H9 (cell line): ENCODE measurements around the gene ASPA. TPM values are rescaled to one million over a fixed set of nuclear protein-coding genes. Genes with fewer than 3 reads are reported as not detected.

ENCODE experiments used
- DNase-seq: peaks from one replicate; pipeline ENCODE4 v3.0.0-alpha.2; 2017
- H2AFZ ChIP-seq: one replicate; pipeline ENCODE4 v1.6.1; 2013; ENCODE audit warnings: mild to moderate bottlenecking, low read length, control low read depth, moderate library complexity
- H2AK5ac ChIP-seq: 2 replicates; pipeline ENCODE4 v1.6.1; 2013; ENCODE audit warnings: low read length, control low read depth, mixed read lengths; ENCODE audit not compliant: insufficient read length
- H2BK120ac ChIP-seq: one replicate; pipeline ENCODE4 v1.6.1; 2013; ENCODE audit warnings: low read depth, mild to moderate bottlenecking, low read length, control low read depth, inconsistent platforms; ENCODE audit not compliant: poor library complexity, severe bottlenecking
- H2BK12ac ChIP-seq: 2 replicates; pipeline ENCODE4 v1.6.1; 2013; ENCODE audit warnings: low read length, control low read depth, mixed read lengths, low read depth; ENCODE audit not compliant: insufficient read length
- H2BK15ac ChIP-seq: 2 replicates; pipeline ENCODE4 v1.6.1; 2013; ENCODE audit warnings: low read depth, low read length, control low read depth
- H2BK20ac ChIP-seq: one replicate; pipeline ENCODE4 v1.6.1; 2013; ENCODE audit warnings: low read depth, mild to moderate bottlenecking, low read length, control low read depth, inconsistent platforms; ENCODE audit not compliant: poor library complexity, severe bottlenecking
- H2BK5ac ChIP-seq: 2 replicates; pipeline ENCODE4 v1.6.1; 2013; ENCODE audit warnings: low read length, control low read depth, mixed read lengths; ENCODE audit not compliant: insufficient read length
- H3K14ac ChIP-seq: 2 replicates; pipeline ENCODE4 v1.6.1; 2013; ENCODE audit warnings: low read length, control low read depth; ENCODE audit not compliant: insufficient read depth
- H3K18ac ChIP-seq: 2 replicates; pipeline ENCODE4 v1.6.1; 2013; ENCODE audit warnings: low read depth, mild to moderate bottlenecking, mixed read lengths, low read length, control low read depth; ENCODE audit not compliant: insufficient read length
- H3K23ac ChIP-seq: 2 replicates; pipeline ENCODE4 v1.6.1; 2013; ENCODE audit warnings: low read length, control low read depth, mixed read lengths, low read depth; ENCODE audit not compliant: insufficient read length
- H3K23me2 ChIP-seq: 2 replicates; pipeline ENCODE4 v1.6.1; 2013; ENCODE audit warnings: low read depth, mild to moderate bottlenecking, mixed read lengths, low read length, control low read depth; ENCODE audit not compliant: insufficient read length, poor library complexity, severe bottlenecking
- H3K27ac ChIP-seq: 2 replicates; pipeline ENCODE4 v1.5.1; 2013; ENCODE audit warnings: low read length, control low read depth, mixed read lengths, low read depth; ENCODE audit not compliant: insufficient read length
- H3K27me3 ChIP-seq: 2 replicates; pipeline ENCODE4 v1.6.1; 2013; ENCODE audit warnings: low read length, control low read depth, inconsistent platforms; ENCODE audit not compliant: insufficient read depth
- H3K4ac ChIP-seq: 2 replicates; pipeline ENCODE4 v1.6.1; 2013; ENCODE audit warnings: low read depth, mild to moderate bottlenecking, control low read depth, inconsistent platforms, low read length, moderate library complexity
- H3K4me1 ChIP-seq: 2 replicates; pipeline ENCODE4 v1.6.1; 2013; ENCODE audit warnings: low read length, control low read depth, inconsistent platforms; ENCODE audit not compliant: insufficient read depth
- H3K4me2 ChIP-seq: 2 replicates; pipeline ENCODE4 v1.6.1; 2013; ENCODE audit warnings: low read length, control low read depth, mixed read lengths; ENCODE audit not compliant: insufficient read length, insufficient read depth
- H3K56ac ChIP-seq: 2 replicates; pipeline ENCODE4 v1.6.1; 2013; ENCODE audit warnings: low read depth, mild to moderate bottlenecking, mixed read lengths, low read length, control low read depth; ENCODE audit not compliant: insufficient read length
- H3K79me1 ChIP-seq: 2 replicates; pipeline ENCODE4 v1.6.1; 2013; ENCODE audit warnings: low read depth, mild to moderate bottlenecking, moderate library complexity, low read length, control low read depth, inconsistent platforms; ENCODE audit not compliant: insufficient read depth, poor library complexity, severe bottlenecking
- H3K79me2 ChIP-seq: 2 replicates; pipeline ENCODE4 v1.6.1; 2013; ENCODE audit warnings: low read length, control low read depth, inconsistent platforms; ENCODE audit not compliant: insufficient read depth
- H3K9ac ChIP-seq: 2 replicates; pipeline ENCODE4 v1.6.1; 2013; ENCODE audit warnings: low read length, control low read depth, mixed read lengths; ENCODE audit not compliant: insufficient read length; ENCODE audit errors: extremely low read depth
- H3K9me3 ChIP-seq: one replicate; pipeline ENCODE4 v1.6.1; 2013; ENCODE audit warnings: low read depth, low read length, inconsistent platforms; ENCODE audit not compliant: control insufficient read depth
- H3T11ph ChIP-seq: one replicate; pipeline ENCODE4 v1.6.1; 2013; ENCODE audit warnings: mild to moderate bottlenecking, low read length, control low read depth, inconsistent platforms
- H4K20me1 ChIP-seq: one replicate; pipeline ENCODE4 v1.6.1; 2013; ENCODE audit not compliant: control insufficient read depth, insufficient read length, insufficient read depth
- H4K5ac ChIP-seq: 2 replicates; pipeline ENCODE4 v1.6.1; 2013; ENCODE audit warnings: low read depth, mild to moderate bottlenecking, mixed read lengths, low read length, control low read depth; ENCODE audit not compliant: insufficient read length
- H4K8ac ChIP-seq: replicated peaks from 2 replicates; pipeline ENCODE4 v1.6.1; 2013; ENCODE audit warnings: low read length, control low read depth, mixed read lengths, low read depth; ENCODE audit not compliant: insufficient read length
- H4K91ac ChIP-seq: 2 replicates; pipeline ENCODE4 v1.6.1; 2013; ENCODE audit warnings: low read depth, mild to moderate bottlenecking, moderate library complexity, mixed read lengths, low read length, control low read depth; ENCODE audit not compliant: insufficient read length
- H3K27ac Mint-ChIP-seq, 3 experiments: 2 replicates in 2 of 3; 3 replicates in 1 of 3; pipeline ENCODE4 v1.8.0; 2020 to 2021; ENCODE audit warnings: mixed read lengths in 3 of 3, mild to moderate bottlenecking in 1 of 3, moderate library complexity in 1 of 3
- H3K27me3 Mint-ChIP-seq: 2 replicates; pipeline ENCODE4 v1.8.0; 2021; ENCODE audit warnings: low read depth, mild to moderate bottlenecking, moderate library complexity, mixed read lengths
- H3K36me3 Mint-ChIP-seq, 3 experiments: 2 replicates in 2 of 3; 3 replicates in 1 of 3; pipeline ENCODE4 v1.8.0; 2020 to 2021; ENCODE audit warnings: low read depth in 3 of 3, mixed read lengths in 3 of 3; ENCODE audit not compliant: insufficient read depth in 1 of 3
- H3K4me1 Mint-ChIP-seq, 2 experiments: 2 replicates each; pipeline ENCODE4 v1.8.0; 2020; ENCODE audit warnings: mixed read lengths in 2 of 2
- H3K4me3 Mint-ChIP-seq, 2 experiments: 2 replicates in 1 of 2; 3 replicates in 1 of 2; pipeline ENCODE4 v1.8.0; 2020 to 2021; ENCODE audit warnings: mild to moderate bottlenecking in 2 of 2, mixed read lengths in 2 of 2, moderate library complexity in 1 of 2
- H3K9me3 Mint-ChIP-seq, 2 experiments: 2 replicates in 1 of 2; 3 replicates in 1 of 2; pipeline ENCODE4 v1.8.0; 2020; ENCODE audit warnings: mild to moderate bottlenecking in 2 of 2, mixed read lengths in 2 of 2, moderate library complexity in 1 of 2
- CTCF ChIP-seq: fragments of 200-600 bp; sonication (generic); conservative IDR thresholded peaks from 3 replicates; pipeline ENCODE4 v1.8.0; 2021; ENCODE audit warnings: antibody characterized with exemption, mild to moderate bottlenecking
- WGBS: extraction: QIAGEN DNeasy Blood & Tissue Kit; methylation state at CpG from one replicate; pipeline ENCODE4 v1.1.7; 2013; ENCODE audit warnings: missing lambda C conversion rate, low lambda C conversion rate, mixed read lengths; ENCODE audit not compliant: insufficient read length; ENCODE audit errors: extremely low coverage; 5-methylcytosine and 5-hydroxymethylcytosine counted together
- total RNA-seq: library from RNA; stranded (reverse); gene quantifications from 2 replicates; pipeline ENCODE4 v1.2.1, GENCODE V29; 2021

The ASPA gene
- total RNA-seq, 1 experiment from 2014 or later, result not detected

DNA sequence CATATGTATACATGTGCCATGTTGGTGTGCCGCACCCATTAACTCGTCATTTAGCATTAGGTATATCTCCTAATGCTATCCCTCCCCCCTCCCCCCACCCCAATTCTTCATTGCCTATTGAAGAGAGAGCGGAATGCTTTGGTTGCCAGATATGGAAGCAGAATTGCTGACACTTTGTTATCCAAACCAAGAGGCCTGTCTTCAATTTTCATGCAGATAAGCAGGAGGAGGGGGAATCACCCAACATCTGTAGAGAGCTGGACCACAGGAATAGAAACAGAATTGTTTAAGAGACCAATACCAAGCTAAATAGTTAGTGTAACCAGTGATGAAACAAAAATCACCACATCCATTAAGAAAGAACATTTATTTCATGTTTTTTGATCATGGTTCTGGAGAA is 7.1 kb downstream of the ASPA start:
- H2BK120ac ChIP-seq, result no peak overlapping the region
- peaks cover 7% of the 10 kb centered on the region; the same call in 1 of the 2 replicates for H3K4me1 ChIP-seq
- no peak overlapping the region for H3K23ac ChIP-seq
- Mint-ChIP-seq H3K4me1 (peaks cover 41 to 51% of the 10 kb centered on the region in 2 experiments), H3K9me3 (no peaks in the 10 kb centered on the region), H3K27me3 (no peaks in the 10 kb centered on the region; the same call in 1 of the 2 replicates), H3K27ac (no peak overlapping the region; a peak in 1 of 7 replicates), H3K36me3 (no peaks in the 10 kb centered on the region), H3K4me3 (peak overlapping the region; percentile 26 to 38; a peak in 2 of 5 replicates)
- no peak overlapping the region for H4K5ac ChIP-seq
- H3K18ac ChIP-seq, result no peak overlapping the region
- no peak overlapping the region for H3K4ac ChIP-seq
- no peak overlapping the region for H2BK5ac ChIP-seq
- H4K8ac ChIP-seq, result no peak overlapping the region
- H2AK5ac ChIP-seq, result no peak overlapping the region
- no peak overlapping the region for H4K91ac ChIP-seq
- peak overlapping the region; percentile 52 for H3K4me2 ChIP-seq
- no peak overlapping the region for H2BK20ac ChIP-seq
- H3K79me2 ChIP-seq, result no peaks in the 10 kb centered on the region
- no peak overlapping the region for H2BK12ac ChIP-seq
- no peaks in the 10 kb centered on the region for H3K9me3 ChIP-seq
- no peaks in the 10 kb centered on the region for H4K20me1 ChIP-seq
- H3K23me2 ChIP-seq, result no peaks in the 10 kb centered on the region
- no peak overlapping the region for H2AFZ ChIP-seq
- peak; percentile 43 for DNase-seq
- no CpG with 5 or more reads among the region's 3 CpGs for WGBS
- no peak overlapping the region for H2BK15ac ChIP-seq
- no peaks in the 10 kb centered on the region for H3K27me3 ChIP-seq
- no peak overlapping the region for H3K14ac ChIP-seq
- no peak overlapping the region for H3K56ac ChIP-seq
- no peaks in the 10 kb centered on the region for H3K79me1 ChIP-seq
- no peak overlapping the region for H3T11ph ChIP-seq
- no peak for TF ChIP-seq CTCF
- H3K9ac ChIP-seq, result no peak overlapping the region
- H3K27ac ChIP-seq, result no peak overlapping the region
